ENCODE results near the gene VAMP8.

DNA sequence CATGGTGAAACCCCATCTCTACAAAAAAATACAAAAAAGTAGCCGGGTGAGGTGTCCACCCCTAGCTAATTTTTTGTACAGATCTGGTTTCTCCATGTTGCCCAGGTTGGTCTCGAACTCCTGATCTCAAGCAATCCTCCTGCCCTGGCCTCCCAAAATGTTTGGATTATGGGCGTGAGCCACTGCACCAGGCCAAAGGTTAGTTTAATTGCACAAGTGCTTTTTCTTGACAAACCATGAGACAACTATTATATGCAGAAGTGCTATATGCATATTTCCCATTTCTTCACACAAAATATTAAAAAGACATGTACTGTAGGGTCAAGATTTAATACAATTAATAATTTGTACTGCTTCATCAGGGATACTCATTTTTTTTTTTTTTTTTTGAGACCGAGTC lies 11.1 kb upstream of the VAMP8 start:
- TF ChIP-seq GATA2 (IDR thresholded peaks at IDR 0.05; ENCODE audit: low read depth, low read length), result no peak
- no peak for TF ChIP-seq GATA3 (IDR thresholded peaks at IDR 0.05; ENCODE audit: low read depth, low read length)
